Lower leg skin (tissue), 3 donors: ENCODE measurements around the gene ZFYVE26.

Experiments
- POLR2A ChIP-seq, 2 donors: fragments of 450-650 bp; IDR thresholded peaks; one replicate each; pipeline ENCODE4 v1.6.1; 2016 to 2017; ENCODE audit warnings: antibody characterized with exemption in 2 of 2, mild to moderate bottlenecking in 1 of 2, moderate library complexity in 1 of 2
- TF ChIP-seq, protein P1 (sequence below), 3 donors: fragments of 450-650 bp; IDR thresholded peaks; one replicate each; pipeline ENCODE4 v1.5.1; 2016; ENCODE audit warnings: antibody characterized with exemption in 3 of 3, mild to moderate bottlenecking in 3 of 3, moderate library complexity in 2 of 3

DNA sequence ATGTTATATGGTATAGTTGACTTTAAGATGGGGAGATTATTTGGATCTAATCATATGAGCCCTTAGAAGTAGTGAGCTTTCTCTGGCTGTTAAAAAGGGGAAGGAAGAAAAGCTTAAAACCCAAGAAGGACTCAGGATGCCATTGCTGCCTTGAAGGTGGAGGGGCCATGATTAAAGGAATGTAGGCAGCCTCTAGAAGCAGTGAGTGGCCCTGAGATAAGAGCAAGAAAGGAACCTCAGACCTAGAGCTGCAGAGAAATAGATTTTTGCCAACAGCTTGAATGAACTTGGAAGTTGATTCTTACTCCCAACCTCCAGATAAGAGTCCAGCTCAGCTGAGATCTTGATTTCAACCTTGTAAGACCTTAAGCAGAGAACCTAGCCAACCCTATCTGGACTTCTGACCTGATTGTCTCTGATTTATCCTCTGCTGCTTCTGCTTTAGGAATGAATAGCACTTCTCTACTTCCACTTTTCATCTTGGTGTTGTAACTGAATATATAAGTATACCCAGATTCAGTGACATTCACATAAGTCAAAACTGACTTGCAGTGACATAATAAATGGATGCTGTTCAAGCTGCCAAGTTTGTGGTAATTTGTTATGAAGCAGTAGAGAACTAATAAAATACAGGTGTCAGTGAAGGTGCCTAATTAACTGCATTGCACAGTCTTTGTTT is 36.7 kb upstream of the ZFYVE26 start:
- TF ChIP-seq, protein P1, sequence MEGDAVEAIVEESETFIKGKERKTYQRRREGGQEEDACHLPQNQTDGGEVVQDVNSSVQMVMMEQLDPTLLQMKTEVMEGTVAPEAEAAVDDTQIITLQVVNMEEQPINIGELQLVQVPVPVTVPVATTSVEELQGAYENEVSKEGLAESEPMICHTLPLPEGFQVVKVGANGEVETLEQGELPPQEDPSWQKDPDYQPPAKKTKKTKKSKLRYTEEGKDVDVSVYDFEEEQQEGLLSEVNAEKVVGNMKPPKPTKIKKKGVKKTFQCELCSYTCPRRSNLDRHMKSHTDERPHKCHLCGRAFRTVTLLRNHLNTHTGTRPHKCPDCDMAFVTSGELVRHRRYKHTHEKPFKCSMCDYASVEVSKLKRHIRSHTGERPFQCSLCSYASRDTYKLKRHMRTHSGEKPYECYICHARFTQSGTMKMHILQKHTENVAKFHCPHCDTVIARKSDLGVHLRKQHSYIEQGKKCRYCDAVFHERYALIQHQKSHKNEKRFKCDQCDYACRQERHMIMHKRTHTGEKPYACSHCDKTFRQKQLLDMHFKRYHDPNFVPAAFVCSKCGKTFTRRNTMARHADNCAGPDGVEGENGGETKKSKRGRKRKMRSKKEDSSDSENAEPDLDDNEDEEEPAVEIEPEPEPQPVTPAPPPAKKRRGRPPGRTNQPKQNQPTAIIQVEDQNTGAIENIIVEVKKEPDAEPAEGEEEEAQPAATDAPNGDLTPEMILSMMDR (IDR thresholded peaks at IDR 0.05) = no peak
- no peak for TF ChIP-seq POLR2A (IDR thresholded peaks at IDR 0.05)
